Epithelial cell of proximal tubule (primary cell): ENCODE measurements around the gene GRIP1. TPM values are rescaled to one million over a fixed set of nuclear protein-coding genes. Genes with fewer than 3 reads are reported as not detected.

ENCODE experiments used
- DNase-seq: peaks from one replicate; pipeline ENCODE4 v3.0.0-alpha.2; 2011; ENCODE audit warnings: low read depth
- H3K4me3 ChIP-seq: 2 replicates; pipeline ENCODE4 v1.5.1; 2011; ENCODE audit warnings: low read depth, mild to moderate bottlenecking, low read length
- total RNA-seq: library from RNA; depleted of rRNA; stranded (reverse); fragments of >200 nt; gene quantifications from 2 replicates; pipeline ENCODE4 v1.2.3, GENCODE V29; 2015
- TF ChIP-seq, protein P1 (sequence below): conservative IDR thresholded peaks from 2 replicates; pipeline ENCODE4 v1.5.1; 2012; ENCODE audit warnings: low read depth, mild to moderate bottlenecking, low read length

The GRIP1 gene
- total RNA-seq, 1 donor from 2014 or later = 1.5 TPM

DNA sequence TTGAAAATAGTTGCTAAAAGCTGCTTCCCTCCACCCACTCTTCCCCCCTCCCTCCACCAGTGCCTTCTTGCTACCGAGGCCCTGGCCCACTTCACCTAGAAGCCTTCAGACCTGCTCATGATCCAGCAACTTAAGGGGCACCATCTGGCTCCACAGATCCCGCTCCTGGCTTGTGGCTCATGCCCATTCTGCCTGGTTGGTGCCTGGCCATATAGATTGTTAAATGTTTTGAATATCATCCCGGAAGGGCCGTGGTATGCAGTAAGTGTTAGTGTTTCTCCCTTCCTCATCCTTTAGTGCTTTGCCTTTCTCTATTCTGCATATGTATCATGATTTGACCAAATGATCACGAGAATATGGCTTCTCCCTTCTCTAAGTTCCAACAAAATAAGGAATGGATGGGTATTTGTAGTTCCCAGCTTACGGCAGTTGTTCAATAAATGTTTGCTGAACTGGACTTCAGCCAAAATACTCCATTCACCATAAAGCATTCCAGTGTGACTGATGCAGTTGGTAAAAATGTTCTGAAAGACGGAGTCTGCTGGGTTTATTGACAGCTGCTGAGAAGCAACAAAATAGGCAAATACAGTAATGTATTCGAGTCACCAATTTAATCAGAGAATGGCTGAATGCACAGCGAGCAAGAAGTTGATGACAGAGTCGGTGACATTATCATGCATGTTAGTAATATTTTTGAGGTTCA is 30.7 kb downstream of the GRIP1 start:
- no peak overlapping the region for H3K4me3 ChIP-seq
- TF ChIP-seq, protein P1, sequence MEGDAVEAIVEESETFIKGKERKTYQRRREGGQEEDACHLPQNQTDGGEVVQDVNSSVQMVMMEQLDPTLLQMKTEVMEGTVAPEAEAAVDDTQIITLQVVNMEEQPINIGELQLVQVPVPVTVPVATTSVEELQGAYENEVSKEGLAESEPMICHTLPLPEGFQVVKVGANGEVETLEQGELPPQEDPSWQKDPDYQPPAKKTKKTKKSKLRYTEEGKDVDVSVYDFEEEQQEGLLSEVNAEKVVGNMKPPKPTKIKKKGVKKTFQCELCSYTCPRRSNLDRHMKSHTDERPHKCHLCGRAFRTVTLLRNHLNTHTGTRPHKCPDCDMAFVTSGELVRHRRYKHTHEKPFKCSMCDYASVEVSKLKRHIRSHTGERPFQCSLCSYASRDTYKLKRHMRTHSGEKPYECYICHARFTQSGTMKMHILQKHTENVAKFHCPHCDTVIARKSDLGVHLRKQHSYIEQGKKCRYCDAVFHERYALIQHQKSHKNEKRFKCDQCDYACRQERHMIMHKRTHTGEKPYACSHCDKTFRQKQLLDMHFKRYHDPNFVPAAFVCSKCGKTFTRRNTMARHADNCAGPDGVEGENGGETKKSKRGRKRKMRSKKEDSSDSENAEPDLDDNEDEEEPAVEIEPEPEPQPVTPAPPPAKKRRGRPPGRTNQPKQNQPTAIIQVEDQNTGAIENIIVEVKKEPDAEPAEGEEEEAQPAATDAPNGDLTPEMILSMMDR = no peak
- DNase-seq = no peak

DNA sequence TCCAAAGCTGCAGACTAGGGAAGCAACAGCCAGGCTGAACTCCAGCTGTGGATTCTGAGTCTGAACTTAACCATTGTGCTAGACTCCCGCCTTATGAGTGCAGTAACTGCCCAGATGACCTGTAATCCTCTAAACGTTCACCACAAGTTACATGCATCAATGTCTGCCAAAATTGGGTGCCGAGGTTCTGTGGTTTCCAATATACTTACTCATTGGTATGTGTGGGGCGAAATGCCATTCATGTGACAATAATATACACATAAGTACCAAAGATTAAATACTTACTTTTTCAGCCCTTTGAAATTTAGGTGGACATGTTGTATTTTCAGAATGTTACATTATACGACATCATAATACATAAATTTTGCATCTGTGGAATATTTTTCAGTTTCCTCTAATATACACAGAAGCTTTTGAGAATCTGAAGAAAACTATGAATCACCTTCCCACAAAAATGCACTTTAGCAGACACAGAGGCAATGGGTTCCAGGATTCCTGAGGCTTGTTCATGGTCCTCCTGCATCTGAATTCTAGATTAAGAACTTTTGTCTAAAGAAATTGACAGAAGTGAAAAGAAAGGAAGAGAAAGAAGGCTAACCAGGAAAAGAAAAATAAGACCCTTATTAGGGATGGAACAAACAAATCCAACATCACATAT is 31.7 kb downstream of the GRIP1 start:
- no peak overlapping the region for H3K4me3 ChIP-seq
- DNase-seq = peak; percentile 81
- TF ChIP-seq, protein P1 = no peak

DNA sequence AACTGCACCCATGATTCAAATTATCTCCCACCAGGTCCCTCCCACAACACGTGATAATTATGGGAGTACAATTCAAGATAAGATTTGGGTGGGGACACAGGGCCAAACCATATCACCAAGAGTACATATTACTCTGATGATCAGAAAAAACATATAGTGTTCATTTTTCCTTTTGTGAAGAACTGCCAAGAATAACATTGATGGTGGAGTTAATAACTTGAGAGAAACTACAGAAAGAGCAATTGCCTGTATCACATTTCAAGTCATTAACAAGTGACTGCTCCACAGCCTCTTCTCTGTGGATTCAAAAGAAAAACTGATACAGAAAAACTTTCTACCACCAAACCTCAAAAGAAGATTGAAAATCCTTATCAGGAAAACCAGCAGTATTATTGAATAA is 34.7 kb downstream of the GRIP1 start:
- TF ChIP-seq, protein P1 = no peak
- no peak for DNase-seq
- H3K4me3 ChIP-seq = no peak overlapping the region

DNA sequence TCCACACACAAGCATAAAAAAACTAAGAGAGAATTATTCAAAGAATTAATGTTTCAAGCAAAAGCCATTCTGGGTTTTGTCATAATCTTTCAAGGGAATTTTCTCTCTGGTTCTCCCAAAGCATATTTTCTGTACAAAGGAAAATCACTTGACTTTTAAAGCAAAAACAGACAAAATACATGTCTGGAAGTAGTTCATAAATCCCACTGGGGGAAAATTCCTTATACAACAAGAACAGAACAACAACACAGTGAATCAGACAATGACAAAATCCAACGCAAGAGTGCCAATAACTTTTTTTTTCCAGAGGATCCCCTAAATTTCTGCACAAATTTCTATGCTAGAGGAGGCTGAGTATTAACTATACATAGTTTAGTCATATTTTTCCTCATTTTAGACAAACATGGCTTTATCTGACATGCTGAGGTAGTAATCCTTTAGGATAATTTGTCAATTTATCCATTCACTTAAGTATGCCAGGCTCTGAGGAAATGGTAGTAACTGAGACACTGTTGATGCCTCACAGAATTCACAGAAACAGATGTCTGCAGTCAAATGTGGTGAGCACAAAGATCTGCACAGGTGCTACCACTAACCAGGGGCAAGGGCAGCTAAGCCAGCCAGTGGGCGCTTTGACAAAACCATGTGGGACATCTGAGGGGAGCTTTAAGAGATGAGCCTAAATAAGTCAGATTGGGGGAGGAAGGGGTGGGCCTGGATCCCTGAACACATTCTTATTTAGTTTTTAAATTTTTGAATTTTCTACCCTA is 38.0 kb downstream of the GRIP1 start:
- H3K4me3 ChIP-seq = no peak overlapping the region
- no peak for DNase-seq
- TF ChIP-seq, protein P1 = no peak

DNA sequence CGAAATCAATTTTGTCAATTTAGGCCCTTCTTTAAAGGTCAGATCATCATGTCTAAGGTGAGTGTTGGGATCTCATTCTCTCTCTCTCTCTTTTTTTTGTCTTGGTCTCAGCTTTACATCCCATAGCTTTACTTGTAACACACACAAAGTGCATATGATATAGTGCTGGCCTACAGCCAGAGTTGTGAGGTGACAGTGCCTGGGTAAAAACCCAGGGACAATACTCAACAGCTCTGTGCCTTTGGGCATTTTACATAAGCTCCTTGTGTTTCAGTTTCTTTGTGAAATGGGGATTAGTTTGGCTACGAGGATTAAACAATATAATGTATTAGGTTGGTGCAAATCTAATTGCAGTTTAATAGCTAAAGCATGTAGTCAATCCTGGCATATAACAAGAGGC is 40.2 kb downstream of the GRIP1 start:
- no peak overlapping the region for H3K4me3 ChIP-seq
- TF ChIP-seq, protein P1 = no peak
- no peak for DNase-seq

DNA sequence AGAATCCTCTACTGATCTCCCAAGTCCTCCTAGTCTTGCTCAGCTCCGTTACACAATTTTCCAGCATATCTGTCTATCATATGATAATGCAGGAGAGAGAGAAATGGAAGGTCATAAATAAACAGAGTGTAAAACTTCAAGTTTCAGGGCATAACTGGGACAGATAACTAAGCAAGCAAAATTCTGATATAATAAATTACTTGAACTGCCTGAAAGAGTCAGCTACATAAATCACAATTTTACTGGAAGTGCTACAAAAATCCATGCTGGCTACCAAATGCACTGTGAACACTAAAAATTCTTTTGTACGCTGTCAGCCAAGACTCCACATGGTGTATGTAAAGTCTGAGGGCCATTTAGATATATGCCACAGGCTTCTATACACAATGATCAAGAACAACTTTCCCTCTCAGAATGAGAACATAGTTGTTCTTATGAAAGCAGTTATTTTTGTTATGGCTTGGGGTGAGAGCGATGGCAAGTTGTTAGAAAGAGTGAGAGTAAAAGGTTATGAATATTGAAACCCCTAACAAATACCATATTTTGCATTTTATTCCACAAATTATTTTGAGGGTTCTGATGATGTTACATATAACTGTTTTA is 41.1 kb downstream of the GRIP1 start:
- TF ChIP-seq, protein P1 = no peak
- no peak overlapping the region for H3K4me3 ChIP-seq
- DNase-seq = no peak
